Psoas muscle (tissue), 8 donors: ENCODE results near the gene ZNF648. TPM values are rescaled to one million over a fixed set of nuclear protein-coding genes. Genes with fewer than 3 reads are reported as not detected.

Source experiments
- ATAC-seq, 4 donors: fragments of 200-7000 bp; cut with Tn5 transposase; one replicate each; pipeline ENCODE4 v1.9.1; 2020; ENCODE audit warnings: moderate library complexity in 3 of 4, mild to moderate bottlenecking in 2 of 4
- DNase-seq, 2 donors: peaks; one replicate each; pipeline ENCODE4 v3.0.0-alpha.2; 2020
- H3K27ac ChIP-seq: fragments of 200-600 bp; one replicate; pipeline ENCODE4 v1.8.0; 2022
- H3K27me3 ChIP-seq, 3 donors: fragments of 200-600 bp in 1 of 3; one replicate each; pipeline versions ENCODE4 v1.6.1 to v1.8.0; 2013 to 2022; ENCODE audit warnings: low read length in 2 of 3, mild to moderate bottlenecking in 2 of 3, moderate library complexity in 1 of 3; ENCODE audit not compliant: insufficient read depth in 3 of 3
- H3K36me3 ChIP-seq, 2 donors: fragments of 200-600 bp in 1 of 2; one replicate each; pipeline versions ENCODE4 v1.6.1 to v1.8.0; 2013 to 2022; ENCODE audit warnings: low read depth in 1 of 2, mild to moderate bottlenecking in 1 of 2, moderate library complexity in 1 of 2; ENCODE audit not compliant: insufficient read depth in 1 of 2
- H3K4me1 ChIP-seq: fragments of 200-600 bp; one replicate; pipeline ENCODE4 v1.8.0; 2022
- H3K4me3 ChIP-seq: fragments of 200-600 bp; one replicate; pipeline ENCODE4 v1.8.0; 2022; ENCODE audit warnings: mild to moderate bottlenecking
- H3K9me3 ChIP-seq: fragments of 200-600 bp; one replicate; pipeline ENCODE4 v1.8.0; 2022
- WGBS, 3 donors: extraction: QIAGEN DNeasy Blood & Tissue Kit; methylation state at CpG; one replicate each; pipeline versions ENCODE4 v1.1.6 to v1.1.7; 2013; 5-methylcytosine and 5-hydroxymethylcytosine counted together
- intact Hi-C, 2 donors: fragments of 100-400 bp; cut with DNase I; formaldehyde crosslinking; loops; one replicate each; pipeline versions ENCODE4 v1.11.0 to v1.14.2; 2022
- polyA plus RNA-seq, 3 donors: library from polyadenylated mRNA; stranded (reverse); fragments of 200-250 nt; gene quantifications; one replicate each; pipeline ENCODE4 v1.2.3, GENCODE V29; 2013
- total RNA-seq, 4 donors: library from RNA; stranded (reverse); fragmentation: NEBNext Ultra II Directional in 2 of 4; extraction: Animal tissue kit (Norgen Biotek cat#: 25700) in 2 of 4; gene quantifications; one replicate each; pipeline versions ENCODE4 v1.2.1 to v1.2.4, GENCODE V29; 2021 to 2023
- TF ChIP-seq, protein P1 (sequence below): fragments of 200-600 bp; IDR thresholded peaks from one replicate; pipeline ENCODE4 v1.8.0; 2022; ENCODE audit warnings: antibody characterized with exemption
- donor health status: healthy with polysubstance abuse.
- donor health status: DM: no; HTN: no; CAD: no; lungs with moderate emphysema.
- donor health status: Bipolar disorder and iron deficiency.
- donor health status: healthy.
- donor health status: DM: yes; HTN: yes; CAD: no.
- donor health status: DM: no; HTN: no; CAD: no.
- donor health status: DM: no; HTN: no; CAD: no.
- donor health status: DM: yes; HTN: yes; CAD: no.

The ZNF648 gene
- total and polyA plus RNA-seq, 7 donors = 0.01 to 0.06 (median 0.01) TPM; not detected in 4

DNA sequence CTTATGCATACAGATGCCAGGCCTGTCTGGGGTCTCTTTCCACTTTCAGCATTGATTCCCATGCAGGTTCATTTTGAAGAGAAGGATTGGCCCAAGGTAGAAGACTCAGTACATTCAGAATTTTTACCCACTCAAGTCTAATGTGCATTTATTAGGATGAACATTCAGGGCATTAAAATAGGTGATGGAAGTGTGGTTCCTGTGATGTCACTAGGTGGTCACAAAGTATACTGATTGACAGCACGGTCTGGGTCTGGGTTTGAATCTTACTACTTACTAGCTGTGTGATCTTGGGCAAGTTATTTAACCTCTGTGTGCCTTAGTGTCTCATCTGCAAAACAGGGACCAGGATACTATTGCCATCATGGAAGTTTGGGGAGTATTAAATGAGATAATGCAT lies 711 bp upstream of the ZNF648 start:
- no peaks in the 10 kb centered on the region for H3K36me3 ChIP-seq
- DNase-seq (no peak), ATAC-seq (no peak)
- intact Hi-C loops = loop anchor here in 1 of 2 donors (10.0 kb wide), 1 partner anchor 587 kb away; no protein-coding TSS in a partner anchor
- no peak overlapping the region for H3K4me3 ChIP-seq
- TF ChIP-seq, protein P1, sequence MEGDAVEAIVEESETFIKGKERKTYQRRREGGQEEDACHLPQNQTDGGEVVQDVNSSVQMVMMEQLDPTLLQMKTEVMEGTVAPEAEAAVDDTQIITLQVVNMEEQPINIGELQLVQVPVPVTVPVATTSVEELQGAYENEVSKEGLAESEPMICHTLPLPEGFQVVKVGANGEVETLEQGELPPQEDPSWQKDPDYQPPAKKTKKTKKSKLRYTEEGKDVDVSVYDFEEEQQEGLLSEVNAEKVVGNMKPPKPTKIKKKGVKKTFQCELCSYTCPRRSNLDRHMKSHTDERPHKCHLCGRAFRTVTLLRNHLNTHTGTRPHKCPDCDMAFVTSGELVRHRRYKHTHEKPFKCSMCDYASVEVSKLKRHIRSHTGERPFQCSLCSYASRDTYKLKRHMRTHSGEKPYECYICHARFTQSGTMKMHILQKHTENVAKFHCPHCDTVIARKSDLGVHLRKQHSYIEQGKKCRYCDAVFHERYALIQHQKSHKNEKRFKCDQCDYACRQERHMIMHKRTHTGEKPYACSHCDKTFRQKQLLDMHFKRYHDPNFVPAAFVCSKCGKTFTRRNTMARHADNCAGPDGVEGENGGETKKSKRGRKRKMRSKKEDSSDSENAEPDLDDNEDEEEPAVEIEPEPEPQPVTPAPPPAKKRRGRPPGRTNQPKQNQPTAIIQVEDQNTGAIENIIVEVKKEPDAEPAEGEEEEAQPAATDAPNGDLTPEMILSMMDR = no peak
- WGBS, 3 donors = 82 to 98% (median 92%) methylated on average over 1 of the region's 1 CpG
- H3K9me3 ChIP-seq = peaks cover 6% of the 10 kb centered on the region
- H3K27ac ChIP-seq = no peak overlapping the region
- peaks cover 0 to 5% (median 0%) of the 10 kb centered on the region in 3 donors for H3K27me3 ChIP-seq
- H3K4me1 ChIP-seq = no peaks in the 10 kb centered on the region

DNA sequence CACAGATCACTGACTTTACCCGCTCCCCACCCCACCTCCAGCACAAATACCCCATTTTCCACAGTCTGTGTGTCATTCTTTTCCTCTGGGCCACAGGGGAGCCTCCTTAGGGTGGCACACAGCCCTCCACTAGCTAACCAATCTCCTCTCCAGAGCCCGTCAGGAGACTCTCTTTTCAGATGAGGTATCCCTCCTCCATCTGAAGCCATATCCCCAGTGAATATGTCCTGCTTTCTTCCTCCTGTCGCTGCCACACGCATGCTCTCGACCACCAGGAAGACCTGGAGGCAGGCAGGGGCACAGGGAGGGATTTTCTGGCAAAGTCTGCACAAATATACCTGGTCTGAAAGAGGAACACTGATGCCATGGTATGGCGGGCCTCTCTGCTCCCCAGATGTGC lies 635 bp downstream of the ZNF648 start:
- TF ChIP-seq, protein P1 = no peak

DNA sequence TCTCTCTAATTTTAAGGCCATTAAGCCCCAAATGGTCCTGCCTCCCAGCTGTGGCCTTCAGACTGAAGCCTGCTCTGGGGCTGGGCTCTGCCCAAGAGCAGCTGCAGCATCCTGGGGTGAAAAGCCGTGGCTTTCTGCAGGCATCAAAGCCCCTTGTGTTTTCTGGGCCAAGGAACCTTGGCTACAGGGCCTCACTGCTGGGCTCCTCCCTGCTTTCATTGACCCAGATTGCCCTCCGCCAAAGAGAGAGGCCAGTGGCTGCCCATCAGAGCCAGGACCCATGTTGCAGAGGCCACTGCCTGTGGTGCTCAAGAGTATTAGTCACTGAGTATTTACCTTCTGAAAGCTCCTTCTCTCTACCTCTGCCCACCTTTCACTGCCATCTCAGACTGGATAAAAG lies 1.6 kb downstream of the ZNF648 start:
- intact Hi-C loops = loop anchor here in 1 of 2 donors (10.0 kb wide), 1 partner anchor 585 kb away; no protein-coding TSS in a partner anchor
- Histone ChIP-seq H3K4me3 (no peak overlapping the region), H3K27ac (no peak overlapping the region), H3K36me3 (no peaks in the 10 kb centered on the region), H3K4me1 (no peaks in the 10 kb centered on the region), H3K27me3 (peaks cover 0 to 5% (median 0%) of the 10 kb centered on the region in 3 donors), H3K9me3 (peaks cover 6% of the 10 kb centered on the region)
- ATAC-seq (no peak), DNase-seq (no peak)
- TF ChIP-seq, protein P1 = no peak
- 62 to 74% (median 69%) methylated on average over 2 of the region's 2 CpGs for WGBS, 3 donors

More for the DNA sequence above, 635 bp downstream of the ZNF648 start:
- Histone ChIP-seq H3K36me3 (no peaks in the 10 kb centered on the region), H3K27ac (no peak overlapping the region), H3K9me3 (peaks cover 6% of the 10 kb centered on the region), H3K27me3 (peaks cover 0 to 5% (median 0%) of the 10 kb centered on the region in 3 donors), H3K4me3 (no peak overlapping the region), H3K4me1 (no peaks in the 10 kb centered on the region)
- DNase-seq (no peak), ATAC-seq (no peak)
- 59 to 74% (median 66%) methylated on average over 6 of the region's 6 CpGs for WGBS, 3 donors
- intact Hi-C loops = loop anchor here in 1 of 2 donors (10.0 kb wide), 1 partner anchor 586 kb away; no protein-coding TSS in a partner anchor

DNA sequence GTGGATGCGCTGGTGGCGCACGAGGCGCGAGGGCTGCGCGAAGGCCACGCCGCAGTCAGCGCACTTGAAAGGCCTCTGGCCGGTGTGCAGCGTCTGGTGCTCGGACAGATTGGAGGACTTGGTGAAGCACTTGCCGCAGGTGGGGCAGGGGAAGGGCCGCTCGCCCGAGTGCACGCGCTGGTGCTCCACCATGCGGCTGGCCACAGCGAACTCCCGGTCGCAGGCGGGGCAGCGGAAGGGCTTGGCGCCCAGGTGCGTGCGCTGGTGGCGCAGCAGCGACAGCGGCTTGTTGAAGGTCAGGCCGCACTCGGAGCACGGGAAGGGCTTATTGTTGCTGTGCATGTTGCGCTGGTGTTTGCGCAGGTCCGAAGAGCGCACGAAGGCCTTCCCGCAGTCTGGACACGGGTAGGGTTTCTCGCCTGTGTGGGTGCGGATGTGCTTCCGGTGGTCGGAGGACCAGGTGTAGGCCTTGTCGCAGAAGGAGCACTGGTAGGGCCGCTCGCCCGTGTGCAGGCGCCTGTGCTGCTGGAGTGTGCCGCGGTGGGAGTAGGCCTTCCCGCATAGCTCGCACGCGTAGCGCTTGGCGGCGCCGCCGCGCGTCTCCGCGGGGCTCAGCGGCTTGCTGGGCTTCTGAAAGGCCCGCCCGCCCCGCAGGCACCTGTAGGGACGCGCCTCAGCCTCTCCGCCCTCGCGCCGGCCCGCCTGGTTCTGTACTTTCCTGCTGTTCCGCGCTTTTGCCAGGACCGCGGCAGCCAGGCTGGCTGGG lies 4.7 kb downstream of the ZNF648 start:
- Histone ChIP-seq H3K4me1 (no peaks in the 10 kb centered on the region), H3K27ac (no peak overlapping the region), H3K27me3 (peaks cover 0 to 5% (median 0%) of the 10 kb centered on the region in 3 donors), H3K36me3 (no peaks in the 10 kb centered on the region), H3K9me3 (no peaks in the 10 kb centered on the region), H3K4me3 (no peak overlapping the region)
- intact Hi-C loops = no loop called here
- no peak for ATAC-seq
- no peak for DNase-seq
- TF ChIP-seq, protein P1 = no peak
- 52 to 54% (median 54%) methylated on average over 74 to 80 of the region's 80 CpGs for WGBS, 3 donors
